HepG2 (cell line): ENCODE measurements around the gene TXNL4B. TPM values are rescaled to one million over a fixed set of nuclear protein-coding genes. Genes with fewer than 3 reads are reported as not detected.

ENCODE experiments used
- AGO1 ChIP-seq: fragments of 200-400 bp; formaldehyde crosslinking; IDR thresholded peaks from 2 replicates; pipeline ENCODE4 v1.6.1; 2017; ENCODE audit warnings: mild to moderate bottlenecking, low read depth, low read length, moderate library complexity; ENCODE audit not compliant: poor library complexity, severe bottlenecking
- NFKBIZ ChIP-seq: IDR thresholded peaks from 2 replicates; pipeline ENCODE4 v1.6.1; 2018; ENCODE audit warnings: missing genetic modification reagents, missing compliant biosample characterization
- NONO ChIP-seq, 2 experiments: fragments of 450-650 bp in 1 of 2; sonication (generic) in 1 of 2; formaldehyde crosslinking in 1 of 2; IDR thresholded peaks in 1 of 2; conservative IDR thresholded peaks in 1 of 2; 2 replicates each; pipeline versions ENCODE4 v1.6.1 to v1.8.0; 2017 to 2022; ENCODE audit warnings: mild to moderate bottlenecking in 1 of 2, missing genetic modification reagents in 1 of 2, moderate library complexity in 1 of 2
- POLR2A ChIP-seq, 2 experiments: IDR thresholded peaks; 2 replicates each; pipeline ENCODE4 v1.6.1; 2011; ENCODE audit warnings: low read depth in 2 of 2, low read length in 2 of 2, mild to moderate bottlenecking in 1 of 2, moderate library complexity in 1 of 2; ENCODE audit not compliant: insufficient read depth in 1 of 2
- RXRA ChIP-seq: sonication (generic); formaldehyde crosslinking; IDR thresholded peaks from 2 replicates; pipeline ENCODE4 v1.5.1; 2020; ENCODE audit warnings: missing genetic modification reagents
- SIX4 ChIP-seq: sonication (generic); formaldehyde crosslinking; IDR thresholded peaks from 2 replicates; pipeline ENCODE4 v1.4.0; 2020; ENCODE audit warnings: missing genetic modification reagents
- TBX2 ChIP-seq: sonication (generic); formaldehyde crosslinking; IDR thresholded peaks from 2 replicates; pipeline ENCODE4 v1.5.0; 2020; ENCODE audit warnings: missing genetic modification reagents, mild to moderate bottlenecking, borderline replicate concordance
- ZIK1 ChIP-seq: sonication (generic); formaldehyde crosslinking; IDR thresholded peaks from 2 replicates; pipeline ENCODE4 v1.5.0; 2020; ENCODE audit warnings: mild to moderate bottlenecking, low read depth, missing genetic modification reagents, borderline replicate concordance
- ZNF562 ChIP-seq: sonication (generic); formaldehyde crosslinking; IDR thresholded peaks from 2 replicates; pipeline ENCODE4 v1.8.0; 2022; ENCODE audit warnings: missing genetic modification reagents, borderline replicate concordance
- ZNF619 ChIP-seq: sonication (generic); formaldehyde crosslinking; IDR thresholded peaks from 2 replicates; pipeline ENCODE4 v1.4.0; 2020; ENCODE audit warnings: mild to moderate bottlenecking, missing genetic modification reagents
- ZNF629 ChIP-seq: sonication (generic); formaldehyde crosslinking; conservative IDR thresholded peaks from 2 replicates; pipeline ENCODE4 v1.5.0; 2020; ENCODE audit warnings: missing genetic modification reagents
- ZNF766 ChIP-seq: sonication (generic); formaldehyde crosslinking; IDR thresholded peaks from 2 replicates; pipeline ENCODE4 v1.5.0; 2020; ENCODE audit warnings: missing genetic modification reagents, borderline replicate concordance
- polyA plus RNA-seq, 8 experiments: library from polyadenylated mRNA; depleted of rRNA in 3 of 8; stranded (reverse) in 7 of 8; unstranded in 1 of 8; fragments of >200 nt; fragmentation: Illumina TruSeq in 4 of 8; extraction: Trizol in 4 of 8; gene quantifications; 2 replicates each; pipeline versions ENCODE4 v1.2.1 to v1.2.3, GENCODE V29; 2011 to 2016; ENCODE audit warnings: low read depth in 4 of 8, missing spikeins in 1 of 8, mixed read lengths in 1 of 8; ENCODE audit not compliant: insufficient read depth in 1 of 8
- total RNA-seq, 5 experiments: library from RNA; depleted of rRNA; stranded (reverse); fragments of >200 nt; fragmentation: Illumina TruSeq; extraction: Trizol; gene quantifications; 2 replicates each; pipeline ENCODE4 v1.2.3, GENCODE V29; 2016; ENCODE audit warnings: low read depth in 1 of 5
- TF ChIP-seq, protein P1 (sequence below): sonication (generic); formaldehyde crosslinking; IDR thresholded peaks from 2 replicates; pipeline ENCODE4 v1.5.0; 2020; ENCODE audit warnings: mild to moderate bottlenecking, missing genetic modification reagents
- TF ChIP-seq, protein P2 (sequence below): sonication (generic); formaldehyde crosslinking; conservative IDR thresholded peaks from 2 replicates; pipeline ENCODE4 v1.4.0; 2020; ENCODE audit warnings: mild to moderate bottlenecking, missing genetic modification reagents, moderate library complexity
- TF ChIP-seq, protein P3 (sequence below): sonication (generic); formaldehyde crosslinking; conservative IDR thresholded peaks from 2 replicates; pipeline ENCODE4 v1.4.0; 2020; ENCODE audit warnings: missing genetic modification reagents

The TXNL4B gene
- total and polyA plus RNA-seq, 2 of the 13 experiments (the other 11 are each of a cell fraction or from before 2014, with no cell fraction given), result 17.4 to 18.3 TPM

DNA sequence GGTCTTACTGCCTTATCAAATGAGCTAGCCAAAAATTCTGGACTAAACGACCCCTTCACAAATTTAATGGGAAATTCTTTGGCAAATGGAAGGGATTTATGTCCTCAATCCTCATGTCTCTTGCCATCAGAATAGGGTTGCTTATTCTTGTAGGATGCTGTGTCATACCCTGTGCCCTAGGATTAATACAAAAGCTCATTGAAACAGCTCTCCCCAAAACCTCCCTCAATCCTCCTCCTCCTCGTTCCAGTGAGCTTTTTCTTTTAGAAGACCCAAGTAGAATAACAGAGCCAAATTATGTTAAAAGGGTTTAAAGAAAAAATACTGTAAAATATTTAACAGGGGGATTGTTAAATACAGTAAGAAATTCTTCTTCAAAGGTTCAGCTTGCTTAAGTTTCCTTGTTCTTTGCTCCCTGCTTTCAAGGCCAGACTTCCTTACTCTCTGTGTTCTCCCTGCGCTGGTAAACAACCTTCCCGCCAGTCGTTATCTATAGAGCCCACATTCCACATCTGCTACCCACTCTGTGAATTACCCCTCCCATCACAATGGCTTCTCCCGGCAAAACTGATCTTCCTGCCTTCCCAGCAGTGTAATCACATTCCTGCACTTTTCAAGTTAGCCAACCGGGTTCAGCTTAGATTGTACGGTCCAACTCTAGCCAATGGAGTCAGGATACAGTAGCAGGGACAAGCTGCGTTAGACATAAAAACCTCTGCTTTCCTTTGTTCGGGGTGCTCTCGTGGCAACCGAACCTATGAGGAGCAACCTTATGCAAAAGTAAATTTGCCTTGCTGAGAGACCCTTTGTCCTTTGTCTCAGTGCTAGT, 20.7 kb downstream of the TXNL4B start (continued):
- TF ChIP-seq, protein P1, sequence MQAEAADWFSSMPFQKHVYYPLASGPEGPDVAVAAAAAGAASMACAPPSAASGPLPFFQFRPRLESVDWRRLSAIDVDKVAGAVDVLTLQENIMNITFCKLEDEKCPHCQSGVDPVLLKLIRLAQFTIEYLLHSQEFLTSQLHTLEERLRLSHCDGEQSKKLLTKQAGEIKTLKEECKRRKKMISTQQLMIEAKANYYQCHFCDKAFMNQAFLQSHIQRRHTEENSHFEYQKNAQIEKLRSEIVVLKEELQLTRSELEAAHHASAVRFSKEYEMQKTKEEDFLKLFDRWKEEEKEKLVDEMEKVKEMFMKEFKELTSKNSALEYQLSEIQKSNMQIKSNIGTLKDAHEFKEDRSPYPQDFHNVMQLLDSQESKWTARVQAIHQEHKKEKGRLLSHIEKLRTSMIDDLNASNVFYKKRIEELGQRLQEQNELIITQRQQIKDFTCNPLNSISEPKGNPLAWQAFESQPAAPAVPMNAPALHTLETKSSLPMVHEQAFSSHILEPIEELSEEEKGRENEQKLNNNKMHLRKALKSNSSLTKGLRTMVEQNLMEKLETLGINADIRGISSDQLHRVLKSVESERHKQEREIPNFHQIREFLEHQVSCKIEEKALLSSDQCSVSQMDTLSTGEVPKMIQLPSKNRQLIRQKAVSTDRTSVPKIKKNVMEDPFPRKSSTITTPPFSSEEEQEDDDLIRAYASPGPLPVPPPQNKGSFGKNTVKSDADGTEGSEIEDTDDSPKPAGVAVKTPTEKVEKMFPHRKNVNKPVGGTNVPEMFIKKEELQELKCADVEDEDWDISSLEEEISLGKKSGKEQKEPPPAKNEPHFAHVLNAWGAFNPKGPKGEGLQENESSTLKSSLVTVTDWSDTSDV, result no peak
- TF ChIP-seq RXRA (CRISPR knock-in tag), result peak; percentile 48; the same call in 1 of the 2 replicates
- TF ChIP-seq AGO1, result no peak
- no peak for TF ChIP-seq ZNF619 (CRISPR knock-in tag)
- TF ChIP-seq, protein P2, sequence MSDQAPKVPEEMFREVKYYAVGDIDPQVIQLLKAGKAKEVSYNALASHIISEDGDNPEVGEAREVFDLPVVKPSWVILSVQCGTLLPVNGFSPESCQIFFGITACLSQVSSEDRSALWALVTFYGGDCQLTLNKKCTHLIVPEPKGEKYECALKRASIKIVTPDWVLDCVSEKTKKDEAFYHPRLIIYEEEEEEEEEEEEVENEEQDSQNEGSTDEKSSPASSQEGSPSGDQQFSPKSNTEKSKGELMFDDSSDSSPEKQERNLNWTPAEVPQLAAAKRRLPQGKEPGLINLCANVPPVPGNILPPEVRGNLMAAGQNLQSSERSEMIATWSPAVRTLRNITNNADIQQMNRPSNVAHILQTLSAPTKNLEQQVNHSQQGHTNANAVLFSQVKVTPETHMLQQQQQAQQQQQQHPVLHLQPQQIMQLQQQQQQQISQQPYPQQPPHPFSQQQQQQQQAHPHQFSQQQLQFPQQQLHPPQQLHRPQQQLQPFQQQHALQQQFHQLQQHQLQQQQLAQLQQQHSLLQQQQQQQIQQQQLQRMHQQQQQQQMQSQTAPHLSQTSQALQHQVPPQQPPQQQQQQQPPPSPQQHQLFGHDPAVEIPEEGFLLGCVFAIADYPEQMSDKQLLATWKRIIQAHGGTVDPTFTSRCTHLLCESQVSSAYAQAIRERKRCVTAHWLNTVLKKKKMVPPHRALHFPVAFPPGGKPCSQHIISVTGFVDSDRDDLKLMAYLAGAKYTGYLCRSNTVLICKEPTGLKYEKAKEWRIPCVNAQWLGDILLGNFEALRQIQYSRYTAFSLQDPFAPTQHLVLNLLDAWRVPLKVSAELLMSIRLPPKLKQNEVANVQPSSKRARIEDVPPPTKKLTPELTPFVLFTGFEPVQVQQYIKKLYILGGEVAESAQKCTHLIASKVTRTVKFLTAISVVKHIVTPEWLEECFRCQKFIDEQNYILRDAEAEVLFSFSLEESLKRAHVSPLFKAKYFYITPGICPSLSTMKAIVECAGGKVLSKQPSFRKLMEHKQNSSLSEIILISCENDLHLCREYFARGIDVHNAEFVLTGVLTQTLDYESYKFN (CRISPR knock-in tag), result peak; percentile 84
- no peak; the same call in 1 of the 2 replicates for TF ChIP-seq ZNF562 (CRISPR knock-in tag)
- TF ChIP-seq, protein P3, sequence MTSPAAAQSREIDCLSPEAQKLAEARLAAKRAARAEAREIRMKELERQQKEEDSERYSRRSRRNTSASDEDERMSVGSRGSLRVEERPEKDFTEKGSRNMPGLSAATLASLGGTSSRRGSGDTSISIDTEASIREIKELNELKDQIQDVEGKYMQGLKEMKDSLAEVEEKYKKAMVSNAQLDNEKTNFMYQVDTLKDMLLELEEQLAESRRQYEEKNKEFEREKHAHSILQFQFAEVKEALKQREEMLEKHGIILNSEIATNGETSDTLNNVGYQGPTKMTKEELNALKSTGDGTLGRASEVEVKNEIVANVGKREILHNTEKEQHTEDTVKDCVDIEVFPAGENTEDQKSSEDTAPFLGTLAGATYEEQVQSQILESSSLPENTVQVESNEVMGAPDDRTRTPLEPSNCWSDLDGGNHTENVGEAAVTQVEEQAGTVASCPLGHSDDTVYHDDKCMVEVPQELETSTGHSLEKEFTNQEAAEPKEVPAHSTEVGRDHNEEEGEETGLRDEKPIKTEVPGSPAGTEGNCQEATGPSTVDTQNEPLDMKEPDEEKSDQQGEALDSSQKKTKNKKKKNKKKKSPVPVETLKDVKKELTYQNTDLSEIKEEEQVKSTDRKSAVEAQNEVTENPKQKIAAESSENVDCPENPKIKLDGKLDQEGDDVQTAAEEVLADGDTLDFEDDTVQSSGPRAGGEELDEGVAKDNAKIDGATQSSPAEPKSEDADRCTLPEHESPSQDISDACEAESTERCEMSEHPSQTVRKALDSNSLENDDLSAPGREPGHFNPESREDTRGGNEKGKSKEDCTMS (CRISPR knock-in tag), result peak; percentile 73; the same call in 1 of the 2 replicates
- 0 out of 2 replicates have a peak, but pooled peaks have one; percentile 60 for TF ChIP-seq ZNF766
- 0 out of 2 replicates have a peak, but pooled peaks have one; percentile 51 for TF ChIP-seq ZIK1
- TF ChIP-seq TBX2 (CRISPR knock-in tag), result peak; percentile 57
- 0 out of 2 replicates have a peak, but pooled peaks have one; percentile 56 for TF ChIP-seq SIX4 (CRISPR knock-in tag)
- TF ChIP-seq NONO (IDR thresholded peaks at IDR 0.05), result no peak
- TF ChIP-seq NONO (CRISPR knock-in tag; conservative IDR thresholded peaks at IDR 0.05), result peak; percentile 58
- TF ChIP-seq ZNF629 (CRISPR knock-in tag), result peak; percentile 27; the same call in 1 of the 2 replicates
- TF ChIP-seq POLR2A (IDR thresholded peaks at IDR 0.05; ENCODE audit: insufficient read depth in 1 of 2, low read depth in 2 of 2, low read length in 2 of 2), result peak; percentile 53 to 72; a peak in 2 of 4 replicates
- TF ChIP-seq NFKBIZ (CRISPR knock-in tag), result peak; percentile 48; the same call in 1 of the 2 replicates
